ENCODE measurements around the gene RALGPS1.
"Not testable (repeated sequence)": the region's sequence is repeated elsewhere in the genome, so short reads cannot be mapped to it uniquely, and the experiment has no call there.

Gene RALGPS1

DNA sequence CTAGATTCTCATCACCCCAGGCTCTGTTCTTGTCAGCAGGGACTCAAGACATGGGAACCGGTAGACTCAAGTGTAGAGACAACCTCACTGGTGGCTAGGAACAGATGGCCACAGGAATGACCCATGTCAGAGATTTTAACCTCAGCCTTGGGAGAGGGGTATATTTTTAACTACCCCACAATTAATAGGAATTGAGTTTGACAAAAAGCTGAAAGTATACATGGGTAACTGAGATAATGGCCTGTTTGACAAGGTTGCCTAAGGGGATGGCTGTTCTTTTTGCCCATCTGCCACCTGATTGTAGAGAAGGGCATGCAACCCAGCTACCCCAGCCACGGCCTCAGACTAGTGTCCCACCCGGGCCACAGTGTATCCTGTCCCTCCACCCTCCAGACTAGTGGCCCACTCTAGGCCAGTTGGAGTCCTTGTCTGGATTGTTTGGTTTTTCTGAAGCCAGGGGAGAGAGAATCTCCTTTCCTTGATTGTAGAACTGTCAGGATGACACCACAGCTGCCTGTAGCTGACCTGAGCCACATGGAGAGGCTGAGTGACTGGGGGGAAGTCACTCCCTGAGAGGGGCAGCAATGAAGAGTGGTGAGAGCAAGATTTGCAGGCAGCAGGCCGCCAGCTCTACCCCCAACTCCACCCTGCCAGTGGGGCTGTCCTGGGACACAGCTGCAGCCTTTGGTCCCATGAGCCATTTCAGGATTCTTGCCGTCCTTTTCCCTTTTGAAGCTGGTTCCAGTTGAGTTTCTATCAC lies 222.5 kb downstream of the RALGPS1 start:
- no peak for DNase-seq (ENCODE audit: low read depth, low spot score)

DNA sequence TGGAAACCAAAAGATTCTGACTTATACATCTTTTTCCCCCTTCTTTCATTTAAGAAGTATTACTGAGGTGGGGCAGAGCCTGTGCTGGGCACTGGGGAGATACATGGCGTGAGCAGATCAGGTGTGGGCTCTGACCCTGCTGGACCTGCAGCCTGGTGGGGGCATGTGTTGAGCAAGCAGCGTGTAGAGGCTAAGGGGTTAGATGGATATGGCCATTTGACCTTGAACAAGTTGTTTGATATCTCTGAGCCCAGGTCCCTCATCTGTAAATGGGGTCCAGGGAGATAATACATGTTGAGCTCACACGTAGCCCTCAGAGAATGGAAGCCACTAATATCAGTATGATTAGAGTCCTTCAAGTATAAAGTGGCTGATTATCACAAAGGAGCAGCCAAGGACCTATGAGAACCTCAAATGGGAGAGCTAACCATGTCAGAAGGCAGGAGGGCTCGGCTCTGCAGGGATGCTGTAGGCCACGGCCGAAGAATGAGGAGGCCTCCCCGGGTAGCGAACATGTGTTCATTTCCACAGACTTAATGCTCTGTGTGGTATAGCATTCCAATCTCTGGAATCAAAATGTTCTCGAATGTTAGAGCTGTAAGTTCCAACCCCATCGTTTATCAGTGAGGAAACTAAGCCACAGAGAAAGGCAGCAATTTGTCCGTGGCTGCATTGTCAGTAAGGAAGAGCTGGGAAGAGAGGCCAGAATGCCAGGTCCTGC lies 223.2 kb downstream of the RALGPS1 start:
- DNase-seq (ENCODE audit: low read depth, low spot score) = no peak

DNA sequence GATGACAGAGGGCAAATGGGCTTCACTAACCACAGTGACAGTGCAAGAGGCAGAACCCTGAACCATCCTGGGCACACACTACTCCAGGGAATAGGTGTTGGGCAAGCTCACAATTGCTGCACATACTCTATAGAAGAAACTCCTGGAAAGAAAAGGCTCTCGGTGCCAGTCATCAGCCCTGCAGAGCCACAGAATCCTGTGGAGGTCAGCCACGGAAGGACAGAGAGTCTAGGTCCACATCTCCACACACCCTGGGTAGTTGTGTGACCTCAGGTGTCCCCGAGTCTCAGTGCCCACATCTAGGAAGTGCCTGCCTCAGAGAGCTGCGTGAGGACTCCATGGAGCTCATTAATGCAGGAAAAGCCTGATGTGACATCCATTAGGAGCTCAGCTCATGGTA lies 223.9 kb downstream of the RALGPS1 start:
- DNase-seq (ENCODE audit: low read depth, low spot score) = no peak

DNA sequence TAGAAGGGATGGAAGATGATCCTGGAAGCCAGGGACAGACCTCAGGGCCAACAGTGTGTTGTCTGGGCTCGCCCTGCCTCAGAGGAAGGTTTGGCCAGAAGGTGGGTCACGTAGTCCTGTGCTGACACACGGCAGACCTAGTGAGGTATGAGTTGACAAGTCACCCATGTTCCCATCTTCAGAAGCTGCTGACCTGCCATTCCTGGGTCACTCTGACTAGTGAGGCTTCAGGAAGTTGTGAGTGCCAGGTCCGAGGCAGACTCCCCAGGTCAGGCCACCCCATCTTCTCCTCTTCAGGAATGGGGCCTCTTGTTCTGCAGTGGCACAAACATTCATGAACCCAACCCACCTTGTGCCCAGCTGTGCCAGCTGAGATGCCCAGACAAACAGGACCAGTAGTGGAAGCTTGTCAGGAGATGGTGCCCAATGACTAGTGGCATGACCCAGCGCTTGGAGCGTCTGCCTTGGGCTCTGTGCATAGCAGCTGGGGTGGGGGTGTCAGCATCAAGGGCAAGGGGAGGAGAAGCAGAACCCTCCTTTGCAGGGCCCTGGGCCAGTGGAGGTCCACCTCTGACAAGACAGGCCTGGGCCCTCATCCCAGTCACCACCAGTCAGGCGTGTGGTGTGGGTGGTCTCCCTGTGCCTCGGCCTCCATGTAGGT lies 224.6 kb downstream of the RALGPS1 start:
- no peak for DNase-seq (ENCODE audit: low read depth, low spot score)

DNA sequence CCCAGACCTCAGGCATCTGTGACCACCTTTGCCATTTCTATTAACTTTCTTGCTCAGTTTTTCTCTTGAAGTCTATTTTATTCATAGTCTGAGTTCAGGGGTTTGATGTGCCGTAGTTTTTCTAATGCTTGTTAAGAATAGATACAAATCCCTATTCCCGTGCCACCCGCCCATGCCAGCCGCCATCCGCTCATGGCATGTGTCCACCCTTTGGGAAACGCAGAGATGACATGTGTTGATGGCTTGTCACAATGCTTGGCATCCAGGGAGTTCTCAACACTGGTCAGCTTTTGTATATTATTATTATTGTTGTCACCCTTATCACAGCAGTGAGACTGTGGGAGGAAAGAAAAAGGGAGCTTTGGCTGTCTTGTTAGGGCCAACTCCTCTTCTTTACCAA lies 225.2 kb downstream of the RALGPS1 start:
- no peak for DNase-seq (ENCODE audit: low read depth, low spot score)

DNA sequence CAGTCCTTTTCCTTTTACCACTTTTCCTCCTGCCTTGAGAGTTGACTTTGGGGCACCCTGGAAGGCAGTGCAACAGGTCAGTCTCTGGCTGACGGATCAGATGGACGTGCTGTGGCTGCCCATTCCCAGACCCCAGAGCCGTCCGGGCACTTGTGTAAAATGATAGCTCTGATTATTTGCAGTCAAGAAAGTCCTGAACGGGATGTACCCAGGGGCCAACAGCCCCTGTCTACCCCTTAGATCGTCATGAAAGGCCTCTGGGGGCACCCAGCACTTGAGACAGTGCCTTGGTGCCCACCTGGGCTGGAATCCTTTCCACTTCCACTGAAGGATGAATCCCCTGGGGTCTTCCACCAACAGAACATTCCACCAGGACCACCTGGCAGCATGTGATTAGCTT lies 225.6 kb downstream of the RALGPS1 start:
- DNase-seq (ENCODE audit: low read depth, low spot score) = no peak

DNA sequence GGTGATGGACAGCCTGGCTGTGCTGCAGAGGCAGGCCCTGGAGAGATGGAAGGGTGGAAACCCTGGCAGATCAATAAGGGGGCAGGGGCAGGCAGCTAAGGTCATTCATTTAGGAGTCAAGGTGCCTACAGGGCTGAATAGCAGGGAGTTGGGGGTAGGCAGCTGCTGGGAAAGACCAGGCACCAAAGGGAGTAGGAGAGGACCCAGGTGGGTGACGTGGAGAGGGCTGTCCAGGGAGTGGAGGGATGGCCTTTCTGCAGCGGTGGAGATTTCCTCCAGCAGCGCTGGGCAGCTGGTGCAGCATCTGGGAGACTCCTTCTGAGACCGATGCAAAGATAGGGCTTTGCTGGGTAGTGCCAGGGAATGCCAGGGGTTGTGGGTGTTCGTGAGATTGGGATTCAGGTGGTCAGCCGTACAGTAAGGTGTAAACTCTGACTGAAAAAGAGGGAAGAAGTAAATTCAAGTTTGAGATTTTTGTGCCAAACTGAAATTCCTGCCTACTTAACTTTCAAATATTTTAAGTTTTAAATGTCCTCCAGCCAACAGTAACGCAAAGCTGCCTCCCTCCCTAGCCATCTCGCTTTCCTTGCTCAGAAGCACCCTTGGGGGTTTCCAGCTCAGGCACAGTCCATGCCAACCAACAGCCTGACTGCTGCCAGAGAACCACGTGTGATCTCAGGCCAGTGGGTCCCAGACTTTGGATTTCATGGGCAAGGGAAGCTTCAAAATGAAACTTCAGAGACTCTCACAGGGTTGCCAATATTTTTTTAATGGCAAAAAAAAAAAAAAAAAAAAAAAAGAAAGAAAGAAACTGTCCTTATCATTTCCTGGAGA lies 226.5 kb downstream of the RALGPS1 start:
- DNase-seq (ENCODE audit: low read depth, low spot score) = no peak

DNA sequence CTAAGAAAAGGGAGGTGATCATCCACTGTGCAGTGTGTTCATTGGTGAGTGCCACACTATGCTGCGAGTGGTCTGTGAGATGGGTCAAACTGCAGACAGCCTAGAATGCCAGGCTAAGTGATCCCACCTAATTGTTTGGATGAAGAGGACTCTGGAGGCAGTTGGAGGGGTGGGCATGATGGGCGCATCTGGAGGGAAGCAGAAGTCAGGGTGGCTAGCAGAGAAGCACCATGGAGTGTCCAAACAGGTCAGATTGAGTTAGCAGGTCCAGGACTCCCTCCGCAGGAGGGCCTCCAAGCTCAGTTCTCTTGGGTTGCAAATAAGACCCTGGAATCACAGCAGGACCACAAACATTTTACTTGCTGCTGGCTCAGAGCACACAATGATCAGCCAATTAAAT lies 227.7 kb downstream of the RALGPS1 start:
- DNase-seq (ENCODE audit: low read depth, low spot score) = no peak

DNA sequence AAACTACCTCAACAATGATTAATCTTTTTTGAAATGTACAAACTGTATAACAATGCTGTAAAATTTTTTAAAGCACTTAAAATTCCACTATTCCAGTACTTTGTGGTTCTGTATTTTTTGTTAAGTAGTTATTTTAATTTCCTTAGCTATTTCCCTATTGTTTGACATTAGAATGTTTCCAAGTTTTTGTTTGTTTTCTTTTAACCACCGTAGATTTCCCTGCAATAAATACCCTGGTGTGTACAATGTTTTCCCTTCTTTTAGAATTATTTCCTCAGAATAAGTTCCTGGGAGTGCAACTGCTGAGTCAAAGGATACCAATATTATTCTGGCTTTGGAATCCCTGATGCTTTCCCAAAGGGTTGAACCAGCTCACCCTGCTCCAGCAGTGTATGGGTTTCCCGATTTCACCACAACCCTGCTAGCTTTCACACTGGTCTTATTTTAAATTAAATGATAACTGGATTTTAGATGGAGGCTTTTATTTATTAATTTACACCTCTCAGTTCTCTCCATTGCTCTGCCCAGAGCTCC lies 228.4 kb downstream of the RALGPS1 start:
- no peak for DNase-seq (ENCODE audit: low read depth, low spot score)

DNA sequence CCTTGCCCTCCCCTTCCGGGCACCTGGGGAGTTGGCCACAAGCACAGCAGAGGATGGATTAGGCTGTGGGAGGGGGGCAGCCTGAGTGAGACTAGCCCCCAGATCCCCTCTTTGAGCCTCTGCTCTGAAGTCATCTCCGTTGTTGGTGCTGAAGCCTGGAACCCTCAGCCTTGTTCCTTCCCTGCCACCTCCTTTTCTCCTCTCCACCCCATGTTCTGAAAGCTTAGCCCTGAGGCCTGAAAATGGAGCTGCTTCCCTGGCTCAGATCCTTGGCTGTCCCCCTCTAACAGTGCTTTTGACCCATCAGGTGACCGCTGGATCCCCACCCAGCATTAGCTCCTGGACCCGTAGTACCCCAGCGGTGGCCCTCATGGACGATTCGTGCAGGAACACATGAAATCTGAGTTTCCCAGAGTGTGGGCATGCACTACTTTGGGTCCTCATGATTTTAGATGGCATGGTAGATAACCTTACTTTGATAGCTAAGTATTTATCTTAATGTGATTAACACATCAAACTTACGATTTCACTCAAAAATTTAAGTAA lies 229.4 kb downstream of the RALGPS1 start:
- DNase-seq (ENCODE audit: low read depth, low spot score) = no peak

DNA sequence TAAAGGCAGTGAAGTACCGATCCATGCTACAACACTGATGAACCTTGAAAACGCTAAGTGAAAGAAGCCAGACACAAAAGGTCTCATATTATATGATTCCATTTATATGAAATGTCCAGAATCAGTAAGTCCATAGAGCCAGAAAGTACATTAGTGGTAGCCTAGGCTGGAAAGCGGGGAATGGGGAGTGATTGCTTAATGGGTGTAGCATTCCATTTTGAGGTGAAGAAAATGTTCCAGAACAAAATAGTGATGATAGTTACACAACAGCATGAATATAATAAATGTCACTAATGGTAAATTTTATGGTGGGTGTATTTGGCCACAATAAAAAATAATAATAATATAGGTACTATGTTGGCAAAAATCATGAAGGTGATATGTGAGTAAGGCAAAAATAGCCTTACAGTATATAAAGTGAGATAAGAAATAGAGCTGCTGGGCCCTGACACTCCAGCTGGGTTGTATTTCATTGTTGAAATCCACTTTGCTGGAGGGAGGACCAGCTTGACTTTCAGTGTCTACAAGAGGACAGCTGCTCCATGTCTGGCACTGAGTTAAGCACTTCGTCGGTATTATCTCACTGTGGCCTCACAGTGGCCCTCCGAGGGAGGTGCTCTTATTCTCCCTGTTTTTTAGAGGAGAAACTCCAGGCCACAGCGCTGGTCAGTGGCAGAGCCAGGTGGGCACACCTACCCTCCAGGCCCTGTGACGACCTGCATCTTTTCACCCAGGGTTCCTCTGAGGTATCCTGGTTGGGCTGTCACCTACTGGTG lies 230.3 kb downstream of the RALGPS1 start:
- DNase-seq (ENCODE audit: low read depth, low spot score) = no peak

DNA sequence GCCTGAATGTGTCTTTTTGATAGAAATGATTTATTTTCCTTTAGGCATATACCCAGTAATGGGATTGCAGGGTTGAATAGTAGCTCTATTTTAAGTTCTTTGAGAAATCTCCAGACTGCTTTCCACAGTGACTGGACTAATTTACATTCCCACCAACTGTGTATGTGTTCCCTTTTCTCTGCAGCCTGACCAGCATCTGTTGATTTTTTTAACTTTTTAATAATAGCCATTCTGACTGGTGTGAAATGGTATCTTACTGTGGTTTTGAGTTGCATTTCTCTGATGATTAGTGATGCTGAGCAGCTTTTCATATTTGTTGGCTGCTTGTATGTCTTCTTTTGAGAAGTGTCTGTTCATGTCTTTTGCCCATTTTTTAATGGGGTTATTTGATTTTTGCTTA lies 232.3 kb downstream of the RALGPS1 start:
- DNase-seq (ENCODE audit: low read depth, low spot score) = not testable (repeated sequence)

DNA sequence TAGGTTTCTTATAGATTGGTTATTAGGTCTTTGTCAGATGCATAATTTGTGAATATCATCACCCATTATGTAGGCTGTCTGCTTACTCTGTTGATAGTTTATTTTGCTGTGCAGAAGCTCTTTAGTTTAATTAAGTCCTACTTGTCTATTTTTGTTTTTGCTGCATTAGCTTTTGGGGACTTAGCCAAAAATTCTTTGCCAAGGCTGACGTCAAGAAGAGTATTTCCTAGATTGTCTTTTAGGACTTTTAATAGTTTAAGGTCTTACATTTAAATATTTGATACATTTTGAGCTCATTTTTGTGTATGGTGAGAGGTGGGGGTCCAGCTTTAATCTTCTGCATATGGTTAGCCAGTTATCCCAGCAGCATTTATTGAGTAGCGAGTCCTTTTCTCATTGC lies 232.7 kb downstream of the RALGPS1 start:
- no peak for DNase-seq (ENCODE audit: low read depth, low spot score)

DNA sequence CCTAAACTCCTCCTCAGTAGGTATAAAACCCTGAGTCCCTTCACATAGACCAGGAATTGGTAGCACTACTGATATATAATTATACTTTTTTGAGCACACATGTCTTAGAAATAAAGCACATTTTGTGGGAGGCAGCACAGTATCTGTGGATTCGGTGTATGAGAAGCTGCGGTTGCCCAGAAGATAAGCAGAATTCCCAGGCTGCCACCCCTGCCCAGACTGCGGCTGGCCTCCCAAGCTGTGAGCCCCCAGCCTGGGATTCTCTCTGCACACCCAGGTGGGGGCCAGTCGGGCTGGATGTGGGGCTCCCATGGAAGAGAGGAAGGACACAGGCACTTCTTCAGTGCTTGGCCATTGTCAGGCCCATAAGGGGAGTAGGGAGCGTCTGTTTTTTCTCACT lies 233.4 kb downstream of the RALGPS1 start:
- DNase-seq (ENCODE audit: low read depth, low spot score) = no peak

DNA sequence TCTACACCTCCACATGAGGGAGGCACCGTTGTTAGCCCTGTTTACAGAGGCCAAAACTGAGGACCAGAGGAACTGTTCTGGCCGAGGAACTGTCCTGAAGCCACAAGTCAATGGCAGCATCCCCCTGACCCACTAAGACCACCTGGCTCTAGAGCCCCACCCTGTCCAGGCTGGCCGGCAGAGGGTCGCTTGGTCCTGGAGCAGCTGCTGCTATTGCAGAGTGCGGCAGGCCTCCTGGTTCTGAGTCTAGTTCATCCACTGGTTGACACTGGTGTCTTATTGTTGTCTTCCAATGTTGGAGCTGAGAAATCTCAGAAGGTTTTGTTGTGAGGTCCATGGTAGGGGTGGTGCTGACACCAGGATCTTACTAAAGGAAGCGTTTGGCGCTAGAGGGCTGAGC lies 234.4 kb downstream of the RALGPS1 start:
- DNase-seq (ENCODE audit: low read depth, low spot score) = no peak

DNA sequence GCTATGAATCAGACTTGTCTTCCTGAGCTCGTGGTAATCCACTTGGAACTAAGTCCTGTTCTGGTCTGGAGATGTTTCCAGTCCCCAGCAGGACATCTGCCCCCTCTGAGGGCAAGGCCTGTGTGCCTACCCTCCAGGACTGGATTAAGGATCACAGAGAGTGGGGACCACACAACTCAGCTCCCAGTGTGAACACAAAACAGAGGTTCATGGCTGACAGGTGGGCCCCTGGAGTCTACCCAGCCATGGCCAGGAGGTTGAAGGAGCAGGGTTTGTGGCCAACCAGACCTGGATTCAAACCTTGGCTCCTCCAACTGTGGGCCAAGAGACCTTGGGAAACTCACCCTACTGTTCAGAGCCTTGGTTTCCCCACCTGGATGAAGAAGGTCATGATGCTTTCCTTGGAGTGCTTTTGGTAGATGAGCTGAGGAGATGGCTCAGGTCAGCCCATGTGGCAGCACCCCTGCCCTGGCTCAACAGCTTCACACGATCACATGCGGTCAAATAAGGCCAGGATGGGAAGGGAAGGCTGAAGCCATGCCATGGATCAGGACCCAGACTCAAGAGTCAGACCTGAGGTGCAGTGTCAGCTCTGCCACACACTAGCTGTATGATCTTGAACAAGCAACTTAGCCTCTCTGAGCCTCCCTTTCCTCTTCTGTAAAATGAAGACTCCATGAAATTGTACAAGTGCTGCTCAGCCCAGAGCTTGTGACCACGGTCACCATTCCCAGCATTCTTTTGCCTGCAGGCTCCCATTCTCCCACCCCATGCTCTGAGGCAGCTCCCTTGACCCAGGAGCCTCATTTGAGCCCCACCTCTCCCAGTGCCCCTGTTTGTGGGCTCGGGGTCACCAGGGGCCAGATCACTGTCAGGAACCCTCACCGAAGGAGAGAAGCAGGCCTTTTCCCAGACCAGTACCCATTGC lies 235.1 kb downstream of the RALGPS1 start:
- DNase-seq (ENCODE audit: low read depth, low spot score) = no peak

DNA sequence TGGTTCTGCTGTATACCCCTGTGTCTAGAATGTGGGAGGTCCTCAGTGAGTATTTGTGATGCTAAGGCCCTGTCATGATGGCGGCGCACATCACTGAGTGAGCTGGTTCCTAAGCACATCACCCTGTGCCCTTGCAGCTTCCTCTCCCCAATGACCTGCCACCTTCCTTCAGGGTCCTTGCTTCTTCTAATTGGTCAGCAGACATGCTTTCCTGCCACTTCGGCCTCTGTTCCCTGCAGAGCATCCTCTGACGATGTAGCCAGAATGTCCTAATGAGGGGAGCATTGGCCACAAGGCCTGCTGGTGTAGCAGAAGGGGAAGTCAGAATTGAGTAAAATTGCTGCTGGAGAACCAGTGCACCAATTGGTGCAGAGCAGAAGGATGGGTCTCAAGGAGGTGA lies 238.9 kb downstream of the RALGPS1 start:
- no peak for DNase-seq (ENCODE audit: low read depth, low spot score)

DNA sequence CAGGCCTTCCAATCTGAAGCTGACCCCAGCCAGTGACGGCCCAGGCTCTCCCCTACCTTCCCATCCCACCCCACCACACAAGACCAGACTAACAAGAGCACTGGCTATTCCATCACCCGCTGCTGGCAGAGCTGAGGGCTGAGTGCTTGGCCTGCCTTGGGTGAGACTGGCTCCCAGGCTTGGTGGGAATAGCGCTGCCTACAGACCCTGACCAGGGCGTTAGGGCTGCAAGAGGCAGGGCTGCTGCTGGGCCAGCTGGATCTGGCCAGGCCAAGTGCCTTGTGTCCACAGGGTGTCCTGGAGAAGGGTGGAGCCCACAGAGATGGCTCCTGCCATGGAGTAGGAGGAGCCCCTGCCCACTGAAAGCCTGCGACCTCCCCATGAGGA lies 239.4 kb downstream of the RALGPS1 start:
- no peak for DNase-seq (ENCODE audit: low read depth, low spot score)

DNA sequence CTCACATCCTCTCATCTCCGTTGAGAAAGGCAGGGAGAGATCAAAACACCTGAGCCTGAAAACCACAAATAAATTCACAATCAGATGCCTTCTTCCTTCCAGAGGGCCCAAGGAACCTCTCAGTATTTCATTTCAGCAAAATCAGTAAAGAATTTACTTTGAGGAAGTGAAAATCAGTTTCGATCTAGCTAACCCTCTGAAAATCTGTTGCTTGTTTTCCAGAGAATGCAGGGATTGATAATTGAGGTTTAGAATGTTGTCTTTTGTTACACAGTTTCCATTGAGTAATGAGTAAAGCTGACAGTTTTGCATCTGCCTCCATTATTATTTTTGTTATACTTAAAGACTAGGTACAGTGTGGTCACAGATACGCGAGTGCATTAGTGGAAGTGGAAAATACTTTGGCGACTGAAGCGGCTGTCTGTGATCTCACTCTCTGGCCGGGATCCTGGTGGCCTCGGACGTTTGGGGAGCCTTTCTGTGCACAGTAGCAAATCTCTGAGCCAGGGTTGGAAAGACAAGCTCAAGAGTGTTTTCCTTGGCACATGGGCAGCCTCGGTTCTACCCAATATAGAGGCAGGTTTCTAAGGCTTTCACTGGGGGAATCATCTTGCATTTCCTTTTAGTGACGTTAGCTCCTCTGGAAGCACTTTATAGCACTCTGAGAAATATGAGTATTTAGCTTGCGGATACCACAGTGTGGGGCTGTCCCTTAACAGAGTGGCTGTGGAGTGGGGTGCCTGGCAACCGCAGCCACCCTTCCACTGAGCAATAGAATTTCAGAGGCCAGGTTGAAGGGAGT lies 240.0 kb downstream of the RALGPS1 start:
- no peak for DNase-seq (ENCODE audit: low read depth, low spot score)
